H1 (cell line): ENCODE measurements around the gene ZNF407. TPM values are rescaled to one million over a fixed set of nuclear protein-coding genes. Genes with fewer than 3 reads are reported as not detected.

Experiments
- CTCF ChIA-PET: fragments of 300-600 bp; sonication (Branson Sonifier 250); formaldehyde crosslinking; loops from one replicate; lab custom pipeline; 2021; ENCODE audit not compliant: partially characterized antibody; lab: Charles Lee
- POLR2A ChIA-PET: fragments of 300-600 bp; sonication (Branson Sonifier 250); formaldehyde crosslinking; loops from one replicate; lab custom pipeline; 2021; ENCODE audit warnings: inconsistent platforms; ENCODE audit not compliant: partially characterized antibody; lab: Charles Lee
- DNase-seq, 2 experiments: peaks; one replicate each; pipeline versions ENCODE4 v3.0.0 to v3.0.0-alpha.2; 2010 to 2022; ENCODE audit warnings: low spot score in 2 of 2, low read depth in 1 of 2, mixed read lengths in 1 of 2
- FAIRE-seq: peaks from 2 replicates; lab custom pipeline; 2011; peaks lifted over from hg19 to GRCh38; lab: Jason Lieb, UNC
- H2AFZ ChIP-seq: 2 replicates; pipeline ENCODE4 v1.8.1; 2012; ENCODE audit warnings: low read length, inconsistent platforms
- H2AK5ac ChIP-seq: 2 replicates; pipeline ENCODE4 v1.6.1; 2013; ENCODE audit warnings: low read depth, low read length
- H2BK120ac ChIP-seq: replicated peaks from 2 replicates; pipeline ENCODE3; 2013; ENCODE audit warnings: low read depth, low read length, inconsistent platforms
- H2BK12ac ChIP-seq: 2 replicates; pipeline ENCODE4 v1.6.1; 2013; ENCODE audit warnings: low read depth, low read length
- H2BK15ac ChIP-seq: 2 replicates; pipeline ENCODE4 v1.6.1; 2013; ENCODE audit warnings: low read length
- H2BK20ac ChIP-seq: 2 replicates; pipeline ENCODE4 v1.6.1; 2013; ENCODE audit warnings: low read length
- H2BK5ac ChIP-seq: 2 replicates; pipeline ENCODE4 v1.6.1; 2013; ENCODE audit warnings: low read depth, low read length
- H3K14ac ChIP-seq: 2 replicates; pipeline ENCODE4 v1.6.1; 2013; ENCODE audit warnings: inconsistent platforms; ENCODE audit not compliant: insufficient read length
- H3K18ac ChIP-seq: 2 replicates; pipeline ENCODE4 v1.6.1; 2013; ENCODE audit warnings: low read length; ENCODE audit errors: extremely low read depth
- H3K23ac ChIP-seq: 2 replicates; pipeline ENCODE4 v1.6.1; 2013; ENCODE audit warnings: inconsistent platforms; ENCODE audit not compliant: insufficient read length
- H3K23me2 ChIP-seq: 2 replicates; pipeline ENCODE4 v1.6.1; 2013; ENCODE audit warnings: low read depth, low read length
- H3K27ac ChIP-seq: 2 replicates; pipeline ENCODE4 v1.6.1; 2011; ENCODE audit warnings: low read depth, low read length, inconsistent platforms
- H3K27me3 ChIP-seq, 4 experiments: replicated peaks in 1 of 4; 1 replicate in 1 of 4; 2 replicates in 3 of 4; pipeline versions ENCODE4 v1.6.1 to v1.8.1; 2011 to 2013; ENCODE audit warnings: low read length in 3 of 4, mild to moderate bottlenecking in 3 of 4, inconsistent platforms in 2 of 4, mixed read lengths in 2 of 4, moderate library complexity in 1 of 4; ENCODE audit not compliant: control insufficient read depth in 3 of 4, insufficient read depth in 3 of 4; ENCODE audit errors: extremely low read depth in 1 of 4
- H3K36me3 ChIP-seq, 4 experiments: 2 replicates each; pipeline versions ENCODE4 v1.6.1 to v1.8.1; 2011 to 2013; ENCODE audit warnings: mild to moderate bottlenecking in 4 of 4, low read length in 3 of 4, moderate library complexity in 2 of 4, control low read depth in 1 of 4, inconsistent platforms in 1 of 4; ENCODE audit not compliant: insufficient read depth in 4 of 4, control insufficient read depth in 2 of 4
- H3K4ac ChIP-seq: replicated peaks from 2 replicates; pipeline ENCODE3; 2013; ENCODE audit warnings: low read length, low read depth, mixed read lengths, inconsistent platforms; ENCODE audit not compliant: insufficient read length
- H3K4me1 ChIP-seq, 4 experiments: replicated peaks in 1 of 4; 1 replicate in 1 of 4; 2 replicates in 3 of 4; pipeline versions ENCODE4 v1.6.1 to v1.8.1; 2011 to 2013; ENCODE audit warnings: low read length in 3 of 4, inconsistent platforms in 2 of 4, mixed read lengths in 1 of 4; ENCODE audit not compliant: insufficient read depth in 4 of 4, control insufficient read depth in 3 of 4
- H3K4me2 ChIP-seq, 2 experiments: 2 replicates each; pipeline versions ENCODE4 v1.6.1 to v1.8.1; 2011 to 2013; ENCODE audit warnings: low read depth in 2 of 2, low read length in 2 of 2, control low read depth in 1 of 2, inconsistent platforms in 1 of 2, mild to moderate bottlenecking in 1 of 2; ENCODE audit not compliant: insufficient read depth in 1 of 2
- H3K4me3 ChIP-seq, 4 experiments: fragments of 200-600, 300-600 bp in 1 of 4; sonication (generic), shearing (Covaris generic), sonication (Bioruptor Twin) in 1 of 4; 2 replicates each; pipeline versions ENCODE4 v1.5.1 to v1.8.1; 2011 to 2016; ENCODE audit warnings: low read length in 4 of 4, low read depth in 3 of 4, control low read depth in 2 of 4, inconsistent platforms in 2 of 4, mild to moderate bottlenecking in 2 of 4, mixed read lengths in 1 of 4, moderate library complexity in 1 of 4; ENCODE audit not compliant: insufficient read depth in 2 of 4; ENCODE audit errors: extremely low read depth in 1 of 4
- H3K56ac ChIP-seq: replicated peaks from 2 replicates; pipeline ENCODE3; 2013; ENCODE audit warnings: low read depth, mild to moderate bottlenecking, mixed read lengths, low read length, inconsistent platforms; ENCODE audit not compliant: insufficient read length
- H3K79me1 ChIP-seq: 2 replicates; pipeline ENCODE4 v1.6.1; 2013; ENCODE audit warnings: low read depth, low read length, control low read depth
- H3K79me2 ChIP-seq, 2 experiments: 2 replicates each; pipeline versions ENCODE4 v1.6.1 to v1.8.1; 2012 to 2013; ENCODE audit warnings: low read length in 2 of 2, mild to moderate bottlenecking in 2 of 2, inconsistent platforms in 1 of 2; ENCODE audit not compliant: insufficient read depth in 2 of 2, control insufficient read depth in 1 of 2
- H3K9ac ChIP-seq, 4 experiments: replicated peaks in 1 of 4; 1 replicate in 1 of 4; 2 replicates in 3 of 4; pipeline versions ENCODE4 v1.6.1 to v1.8.1; 2011 to 2013; ENCODE audit warnings: low read depth in 3 of 4, low read length in 3 of 4, control low read depth in 2 of 4, mild to moderate bottlenecking in 2 of 4, moderate library complexity in 2 of 4, inconsistent platforms in 1 of 4; ENCODE audit errors: extremely low read depth in 1 of 4
- H3K9me3 ChIP-seq, 2 experiments: 2 replicates each; pipeline versions ENCODE4 v1.6.1 to v1.8.1; 2012 to 2013; ENCODE audit warnings: mild to moderate bottlenecking in 2 of 2, moderate library complexity in 2 of 2, control low read depth in 1 of 2, inconsistent platforms in 1 of 2, low read depth in 1 of 2, low read length in 1 of 2, mixed read lengths in 1 of 2; ENCODE audit not compliant: insufficient read depth in 2 of 2
- H4K20me1 ChIP-seq, 2 experiments: replicated peaks in 1 of 2; 2 replicates each; pipeline versions ENCODE3 to v1.8.1; 2011 to 2013; ENCODE audit warnings: inconsistent platforms in 2 of 2, low read length in 2 of 2, mild to moderate bottlenecking in 1 of 2; ENCODE audit not compliant: insufficient read depth in 2 of 2, control insufficient read depth in 1 of 2
- H4K5ac ChIP-seq: 2 replicates; pipeline ENCODE4 v1.6.1; 2013; ENCODE audit warnings: low read length, low read depth, mixed read lengths, inconsistent platforms; ENCODE audit not compliant: insufficient read length
- H4K8ac ChIP-seq: 2 replicates; pipeline ENCODE4 v1.8.0; 2013; ENCODE audit warnings: mild to moderate bottlenecking, moderate library complexity, low read length, inconsistent platforms; ENCODE audit not compliant: insufficient read depth; ENCODE audit errors: extremely low read depth
- H4K91ac ChIP-seq: replicated peaks from 2 replicates; pipeline ENCODE3; 2013; ENCODE audit warnings: low read length, mixed read lengths, inconsistent platforms; ENCODE audit not compliant: insufficient read length
- CBX8 ChIP-seq: fragments of 300-800, 300-1000 bp; sonication (generic); IDR thresholded peaks from 2 replicates; pipeline ENCODE4 v1.7.1; 2016; ENCODE audit warnings: low read depth, low read length, borderline replicate concordance
- CTBP2 ChIP-seq: IDR thresholded peaks from 2 replicates; pipeline ENCODE4 v1.7.0; 2011; ENCODE audit warnings: borderline replicate concordance, mild to moderate bottlenecking, moderate library complexity, mixed read lengths, low read length; ENCODE audit not compliant: insufficient read depth, insufficient read length
- CTCF ChIP-seq, 3 experiments: IDR thresholded peaks; 1 replicate in 2 of 3; 2 replicates in 1 of 3; pipeline versions ENCODE4 v1.5.1 to v1.6.1; 2011; ENCODE audit warnings: low read length in 3 of 3, mild to moderate bottlenecking in 3 of 3, inconsistent platforms in 2 of 3, low read depth in 1 of 3, moderate library complexity in 1 of 3; ENCODE audit not compliant: insufficient read depth in 1 of 3; ENCODE audit errors: control extremely low read depth in 1 of 3
- FOSL1 ChIP-seq: IDR thresholded peaks from 2 replicates; pipeline ENCODE4 v1.6.1; 2011; ENCODE audit warnings: mild to moderate bottlenecking, low read depth, low read length, moderate library complexity; ENCODE audit not compliant: insufficient read depth
- GABPA ChIP-seq: IDR thresholded peaks from 2 replicates; pipeline ENCODE4 v1.6.1; 2011; ENCODE audit warnings: mild to moderate bottlenecking, low read length, moderate library complexity, borderline replicate concordance; ENCODE audit not compliant: insufficient read depth
- RXRA ChIP-seq: IDR thresholded peaks from 2 replicates; pipeline ENCODE4 v1.6.1; 2011; ENCODE audit warnings: low read depth, mild to moderate bottlenecking, low read length, moderate library complexity; ENCODE audit not compliant: insufficient read depth
- SIN3A ChIP-seq, 2 experiments: IDR thresholded peaks in 1 of 2; conservative IDR thresholded peaks in 1 of 2; 2 replicates each; pipeline ENCODE4 v1.6.1; 2011 to 2012; ENCODE audit warnings: low read length in 2 of 2, improper control_type of control experiment in 1 of 2, low read depth in 1 of 2, mild to moderate bottlenecking in 1 of 2
- SP2 ChIP-seq: IDR thresholded peaks from 2 replicates; pipeline ENCODE4 v1.6.1; 2012; ENCODE audit warnings: mild to moderate bottlenecking, low read length, inconsistent platforms
- YY1 ChIP-seq: IDR thresholded peaks from 2 replicates; pipeline ENCODE4 v1.6.1; 2011; ENCODE audit warnings: low read depth, mild to moderate bottlenecking, low read length
- WGBS, 2 experiments: shearing (Covaris generic) in 1 of 2; methylation state at CpG; one replicate each; pipeline versions ENCODE4 v1.1.6 to v1.1.7; 2013 to 2015; ENCODE audit warnings: low lambda C conversion rate in 2 of 2, mixed read lengths in 2 of 2, inconsistent platforms in 1 of 2, low coverage in 1 of 2, missing lambda C conversion rate in 1 of 2; ENCODE audit not compliant: insufficient replicate concordance in 2 of 2, insufficient coverage in 1 of 2, insufficient read length in 1 of 2; ENCODE audit errors: extremely low coverage in 1 of 2, missing lambda C conversion rate in 1 of 2; 5-methylcytosine and 5-hydroxymethylcytosine counted together
- polyA plus RNA-seq, 7 experiments: library from polyadenylated mRNA; depleted of rRNA in 3 of 7; stranded (reverse) in 5 of 7; unstranded in 2 of 7; fragments of >200 nt in 5 of 7; fragments of 200-250 nt in 2 of 7; gene quantifications; 1 replicate in 5 of 7; 2 replicates in 1 of 7; 4 replicates in 1 of 7; pipeline versions ENCODE4 v1.2.1 to v1.2.3, GENCODE V29; 2011 to 2013; ENCODE audit warnings: missing spikeins in 2 of 7, mixed read lengths in 2 of 7
- total RNA-seq: library from RNA; stranded (reverse); fragmentation: NEBNext Ultra II Directional; extraction: Animal tissue kit (Norgen Biotek cat#: 25700); gene quantifications from 2 replicates; pipeline ENCODE4 v1.2.1, GENCODE V29; 2021

Gene ZNF407
- total and polyA plus RNA-seq, 2 of the 8 experiments (the other 6 are each of a cell fraction or from before 2014, with no cell fraction given): 1.5 to 6.8 TPM

GRCh38 chr18:74638210-74638609 lies 40.5 kb downstream of the ZNF407 start:
- Histone ChIP-seq H2AK5ac (no peak overlapping the region), H3K79me2 (no peaks in the 10 kb centered on the region), H3K18ac (no peak overlapping the region), H3K4me1 (peaks cover 0 to 6% (median 2%) of the 10 kb centered on the region in 4 experiments; a peak in 1 of 7 replicates), H3K36me3 (no peaks in the 10 kb centered on the region), H3K4me2 (no peak overlapping the region), H3K9me3 (no peaks in the 10 kb centered on the region), H3K4me3 (no peak overlapping the region), H2BK15ac (no peak overlapping the region), H3K27ac (no peak overlapping the region), H3K56ac (no peak overlapping the region), H3K9ac (no peak overlapping the region), H2BK120ac (no peak overlapping the region), H2BK20ac (no peak overlapping the region), H2BK12ac (no peak overlapping the region), H3K4ac (no peak overlapping the region), H4K91ac (no peak overlapping the region), H4K20me1 (no peaks in the 10 kb centered on the region), H4K8ac (no peak overlapping the region), H2BK5ac (no peak overlapping the region), H3K27me3 (no peaks in the 10 kb centered on the region), H3K23me2 (no peaks in the 10 kb centered on the region), H3K14ac (no peak overlapping the region), H3K23ac (no peak overlapping the region), H4K5ac (no peak overlapping the region), H2AFZ (no peak overlapping the region), H3K79me1 (no peaks in the 10 kb centered on the region)
- FAIRE-seq (peak; percentile 69), DNase-seq (no peak)
- CTCF ChIA-PET: no interaction called here
- TF ChIP-seq YY1: no peak
- no peak for TF ChIP-seq CTCF (IDR thresholded peaks at IDR 0.05; ENCODE audit: control extremely low read depth in 1 of 3, insufficient read depth in 1 of 3, low read depth in 1 of 3, low read length in 3 of 3)
- no peak for TF ChIP-seq FOSL1
- TF ChIP-seq SIN3A (conservative IDR thresholded peaks at IDR 0.05 in 1 of 2, IDR thresholded peaks at IDR 0.05 in 1 of 2; ENCODE audit: low read depth in 1 of 2, low read length in 2 of 2): no peak
- TF ChIP-seq RXRA: no peak
- no peak for TF ChIP-seq GABPA
- no peak for TF ChIP-seq CTBP2
- no peak for TF ChIP-seq SP2
- no peak for TF ChIP-seq CBX8
- 74 to 100% methylated on average over 1 to 3 of the region's 3 CpGs for whole genome bisulfite sequencing, 2 experiments
- POLR2A ChIA-PET: no interaction called here
